ENCODE results near the gene ANKLE1.
A peak's percentile ranks its signal among the peaks of the same experiment; 100 is the strongest.
"Not testable (repeated sequence)": the region's sequence is repeated elsewhere in the genome, so short reads cannot be mapped to it uniquely, and the experiment has no call there.

Gene ANKLE1

GRCh38 chr19:17248011-17248776 is 33.5 kb upstream of the ANKLE1 start:
- DNase-seq = peak; percentile 20

- DNase-seq = no peak
Measured at GRCh38 chr19:17249887-17250548, 31.7 kb upstream of the ANKLE1 start.

GRCh38 chr19:17254636-17255035 is 27.1 kb upstream of the ANKLE1 start:
- DNase-seq = no peak

- peak; percentile 17 for DNase-seq
Measured at GRCh38 chr19:17255150-17255621, 26.5 kb upstream of the ANKLE1 start.

- DNase-seq = no peak
Measured at GRCh38 chr19:17256130-17256529, 25.6 kb upstream of the ANKLE1 start.

GRCh38 chr19:17259118-17259780 is 22.5 kb upstream of the ANKLE1 start:
- no peak for DNase-seq

- no peak for DNase-seq
Measured at GRCh38 chr19:17259934-17260333, 21.8 kb upstream of the ANKLE1 start.

GRCh38 chr19:17260842-17261325 is 20.8 kb upstream of the ANKLE1 start:
- peak; percentile 86 for DNase-seq

GRCh38 chr19:17262557-17262956 is 19.1 kb upstream of the ANKLE1 start:
- DNase-seq = no peak

GRCh38 chr19:17263712-17264640 is 17.7 kb upstream of the ANKLE1 start:
- DNase-seq = no peak

GRCh38 chr19:17264641-17264979 is 17.1 kb upstream of the ANKLE1 start, which contains the start of gene USHBP1:
Gene USHBP1 (minus strand): TSS chr19:17264745. CDS start chr19:17264299, 446 bp downstream.
- DNase-seq = no peak

- DNase-seq = no peak
Measured at GRCh38 chr19:17266026-17266425, 15.7 kb upstream of the ANKLE1 start.

- no peak for DNase-seq
Measured at GRCh38 chr19:17266589-17266974, 15.1 kb upstream of the ANKLE1 start.

- peak; percentile 100 for DNase-seq
Measured at GRCh38 chr19:17266975-17267788, 14.5 kb upstream of the ANKLE1 start, which contains the start of gene BABAM1. Gene BABAM1 (plus strand): TSS chr19:17267443. CDS start chr19:17268807, 1,364 bp downstream.

GRCh38 chr19:17268754-17269153 is 12.9 kb upstream of the ANKLE1 start:
- no peak for DNase-seq

GRCh38 chr19:17274892-17275291 is 6.8 kb upstream of the ANKLE1 start:
- DNase-seq = not testable (repeated sequence)

GRCh38 chr19:17275441-17276175 is 6.1 kb upstream of the ANKLE1 start:
- no peak for DNase-seq

- no peak for DNase-seq
Measured at GRCh38 chr19:17279436-17279835, 2.3 kb upstream of the ANKLE1 start.

- peak; percentile 68 for DNase-seq
Measured at GRCh38 chr19:17282488-17283125, 906 bp downstream of the ANKLE1 start.

GRCh38 chr19:17283504-17283996 is 1.8 kb downstream of the ANKLE1 start:
- no peak for DNase-seq
